ENCODE results near the gene NDST1.

The NDST1 gene

DNA sequence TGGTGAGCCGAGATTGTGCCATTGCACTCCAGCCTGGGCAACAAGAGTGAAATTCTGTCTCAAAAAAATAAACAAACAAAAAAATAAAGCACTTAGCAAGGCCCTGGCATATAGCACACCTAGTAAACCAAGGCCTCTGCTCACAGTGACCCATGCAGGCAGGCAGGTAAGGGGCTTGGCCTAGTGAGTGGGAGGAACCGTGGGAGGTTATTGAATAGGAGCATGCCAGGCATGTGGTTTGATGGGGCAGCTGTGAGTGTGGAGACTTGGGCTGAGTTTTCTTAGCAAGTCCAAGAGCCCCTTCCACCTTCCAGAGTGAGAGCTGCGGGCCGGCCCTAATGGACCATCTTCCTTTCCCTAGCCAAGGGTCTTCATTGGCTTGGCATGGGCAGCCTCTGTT, 4.5 kb upstream of the NDST1 start:
- DNase-seq (ENCODE audit: low spot score), result no peak
- peak overlapping the region; percentile 97 for H3K27ac ChIP-seq
- no peak for TF ChIP-seq CTCF (conservative IDR thresholded peaks at IDR 0.05; ENCODE audit: low read depth)
- CTCF ChIA-PET, result no interaction called here
- POLR2A ChIA-PET (ENCODE audit: low non-redundant PET), result no interaction called here

GRCh38 chr5:150503977-150504620, 3.8 kb upstream of the NDST1 start:
- no peak for TF ChIP-seq CTCF (conservative IDR thresholded peaks at IDR 0.05; ENCODE audit: low read depth)
- peak overlapping the region; percentile 97 for H3K27ac ChIP-seq
- ChIA-PET POLR2A (ENCODE audit: low non-redundant PET) (interaction anchor here (0.6 kb wide), 1 partner anchor 17 kb away, joined by 3 read pairs; no protein-coding TSS in a partner anchor), CTCF (interaction anchor here (0.5 to 0.8 kb wide), 3 partner anchors 15 to 666 kb away, joined by 3 read pairs; no protein-coding TSS in a partner anchor)
- no peak for DNase-seq (ENCODE audit: low spot score)

GRCh38 chr5:150505041-150505511, 2.9 kb upstream of the NDST1 start:
- peak overlapping the region; percentile 97 for H3K27ac ChIP-seq
- TF ChIP-seq CTCF (conservative IDR thresholded peaks at IDR 0.05; ENCODE audit: low read depth), result no peak
- ChIA-PET CTCF (interaction anchor here (0.8 to 0.9 kb wide), 2 partner anchors 55 to 154 kb away, joined by 3 to 4 read pairs; no protein-coding TSS in a partner anchor), POLR2A (ENCODE audit: low non-redundant PET) (no interaction called here)
- DNase-seq (ENCODE audit: low spot score), result no peak

DNA sequence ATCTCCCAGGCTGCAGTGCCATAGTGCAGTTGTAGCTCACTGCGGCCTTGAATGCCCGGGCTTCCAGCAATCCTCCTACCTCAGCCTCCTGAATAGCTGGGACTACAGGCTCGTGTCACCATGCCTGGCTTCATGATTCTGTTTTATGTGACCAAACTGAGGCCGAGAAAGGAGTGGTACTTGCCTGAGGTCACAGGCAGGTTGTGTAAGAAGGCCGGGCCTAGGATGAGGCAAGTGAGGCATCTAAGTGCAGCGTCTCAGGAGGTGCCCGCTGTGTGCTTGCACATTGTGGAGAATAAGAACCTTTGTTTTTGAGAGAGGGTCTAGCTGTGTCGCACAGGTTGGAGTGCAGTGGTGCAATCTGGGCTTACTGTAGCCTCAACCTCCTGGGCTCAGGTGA, 2.1 kb upstream of the NDST1 start:
- TF ChIP-seq CTCF (conservative IDR thresholded peaks at IDR 0.05; ENCODE audit: low read depth), result no peak
- peak overlapping the region; percentile 97 for H3K27ac ChIP-seq
- no peak for DNase-seq (ENCODE audit: low spot score)
- CTCF ChIA-PET, result interaction anchor here (0.9 kb wide), 1 partner anchor 155 kb away, joined by 4 read pairs; no protein-coding TSS in a partner anchor
- POLR2A ChIA-PET (ENCODE audit: low non-redundant PET), result no interaction called here

- POLR2A ChIA-PET (ENCODE audit: low non-redundant PET), result no interaction called here
- peak overlapping the region; percentile 97 for H3K27ac ChIP-seq
- DNase-seq (ENCODE audit: low spot score), result no peak
- CTCF ChIA-PET, result interaction anchor here (0.8 to 1.0 kb wide), 2 partner anchors 17 to 38 kb away, joined by 3 read pairs; no protein-coding TSS in a partner anchor
- no peak for TF ChIP-seq CTCF (conservative IDR thresholded peaks at IDR 0.05; ENCODE audit: low read depth)
Measured at GRCh38 chr5:150506571-150507473, 1.1 kb upstream of the NDST1 start.

GRCh38 chr5:150508277-150508640, 328 bp downstream of the NDST1 start:
- ChIA-PET CTCF (interaction anchor here (0.8 kb wide), 1 partner anchor 23 kb away, joined by 3 read pairs; no protein-coding TSS in a partner anchor), POLR2A (ENCODE audit: low non-redundant PET) (interaction anchor here (0.5 kb wide), 1 partner anchor 17 kb away, joined by 3 read pairs; no protein-coding TSS in a partner anchor)
- no peak for TF ChIP-seq CTCF (conservative IDR thresholded peaks at IDR 0.05; ENCODE audit: low read depth)
- DNase-seq (ENCODE audit: low spot score), result no peak
- peak overlapping the region; percentile 97 for H3K27ac ChIP-seq
